Fibroblast of mammary gland (primary cell): ENCODE data around the gene RARG.
"Not testable (repeated sequence)": the region's sequence is repeated elsewhere in the genome, so short reads cannot be mapped to it uniquely, and the experiment has no call there.

ENCODE experiments used
- DNase-seq: peaks from one replicate; pipeline ENCODE4 v3.0.0-alpha.2; 2010; ENCODE audit warnings: low read depth
- H3K4me3 ChIP-seq: 2 replicates; pipeline ENCODE4 v1.5.1; 2011; ENCODE audit warnings: low read depth, mild to moderate bottlenecking, low read length, moderate library complexity; ENCODE audit not compliant: control insufficient read depth
- TF ChIP-seq, protein P1 (sequence below): conservative IDR thresholded peaks from 2 replicates; pipeline ENCODE4 v1.5.1; 2011; ENCODE audit warnings: low read depth, low read length, inconsistent platforms; ENCODE audit not compliant: control insufficient read depth, insufficient read depth

RARG gene

DNA sequence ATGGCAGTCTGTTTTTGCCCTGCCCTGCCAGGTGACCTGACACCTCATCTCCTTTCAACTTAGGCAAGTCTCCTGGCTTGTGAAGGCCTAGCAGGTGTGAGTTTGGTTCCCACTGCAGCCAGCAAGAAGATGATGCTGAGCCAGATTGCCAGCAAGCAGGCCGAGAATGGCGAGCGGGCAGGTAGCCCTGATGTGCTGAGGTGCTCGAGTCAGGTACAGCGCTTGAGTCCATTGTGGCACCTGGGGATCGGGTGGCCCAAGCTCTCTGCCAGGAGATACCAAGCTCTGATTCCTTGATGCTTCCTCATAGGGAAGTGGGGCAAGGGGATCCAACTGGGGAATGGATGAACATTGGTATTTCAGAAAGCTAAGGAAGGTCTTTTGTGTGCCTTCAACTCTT lies 47.2 kb downstream of the RARG start:
- DNase-seq = no peak
- TF ChIP-seq, protein P1, sequence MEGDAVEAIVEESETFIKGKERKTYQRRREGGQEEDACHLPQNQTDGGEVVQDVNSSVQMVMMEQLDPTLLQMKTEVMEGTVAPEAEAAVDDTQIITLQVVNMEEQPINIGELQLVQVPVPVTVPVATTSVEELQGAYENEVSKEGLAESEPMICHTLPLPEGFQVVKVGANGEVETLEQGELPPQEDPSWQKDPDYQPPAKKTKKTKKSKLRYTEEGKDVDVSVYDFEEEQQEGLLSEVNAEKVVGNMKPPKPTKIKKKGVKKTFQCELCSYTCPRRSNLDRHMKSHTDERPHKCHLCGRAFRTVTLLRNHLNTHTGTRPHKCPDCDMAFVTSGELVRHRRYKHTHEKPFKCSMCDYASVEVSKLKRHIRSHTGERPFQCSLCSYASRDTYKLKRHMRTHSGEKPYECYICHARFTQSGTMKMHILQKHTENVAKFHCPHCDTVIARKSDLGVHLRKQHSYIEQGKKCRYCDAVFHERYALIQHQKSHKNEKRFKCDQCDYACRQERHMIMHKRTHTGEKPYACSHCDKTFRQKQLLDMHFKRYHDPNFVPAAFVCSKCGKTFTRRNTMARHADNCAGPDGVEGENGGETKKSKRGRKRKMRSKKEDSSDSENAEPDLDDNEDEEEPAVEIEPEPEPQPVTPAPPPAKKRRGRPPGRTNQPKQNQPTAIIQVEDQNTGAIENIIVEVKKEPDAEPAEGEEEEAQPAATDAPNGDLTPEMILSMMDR = no peak
- H3K4me3 ChIP-seq = no peak overlapping the region

DNA sequence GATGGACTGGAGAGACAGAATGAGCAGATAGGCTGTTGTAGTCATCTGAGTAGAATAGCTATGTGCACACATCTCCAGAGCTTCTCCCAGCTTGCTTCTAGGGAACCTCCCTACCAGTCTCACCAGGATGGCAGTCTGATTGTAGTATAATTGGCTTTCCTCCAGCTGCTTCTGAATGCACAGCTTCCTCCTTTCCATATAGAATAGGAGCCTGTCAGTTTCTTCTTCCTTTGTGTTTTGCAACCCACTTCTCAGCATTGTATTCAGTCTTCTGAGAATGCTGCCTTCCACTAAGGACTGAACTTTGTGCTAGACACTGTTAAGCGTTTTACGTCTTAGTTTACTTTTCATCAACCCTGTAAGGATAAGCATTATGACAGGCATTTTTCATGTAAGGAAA lies 49.1 kb downstream of the RARG start:
- TF ChIP-seq, protein P1 = no peak
- DNase-seq = peak; percentile 9
- H3K4me3 ChIP-seq = no peak overlapping the region

DNA sequence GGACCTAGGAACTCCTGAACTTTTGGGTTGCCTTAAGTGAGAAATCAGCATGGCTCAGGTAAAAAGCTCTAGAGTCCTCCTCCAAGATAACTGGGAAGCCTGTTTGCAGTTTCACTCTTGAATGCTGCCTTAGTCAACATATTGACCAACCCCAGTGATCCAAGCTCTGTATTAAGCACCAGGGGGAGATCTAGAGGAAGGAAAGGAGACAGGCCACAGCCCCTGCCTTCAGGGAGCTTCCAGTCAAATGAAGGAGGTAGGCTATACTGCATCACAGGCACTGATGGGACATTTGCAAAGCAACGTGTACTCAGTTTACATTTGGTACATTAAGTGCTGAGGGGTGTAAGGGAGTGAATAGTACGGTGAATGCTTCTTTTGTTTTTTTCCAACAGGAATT lies 50.1 kb downstream of the RARG start:
- TF ChIP-seq, protein P1 = no peak
- DNase-seq = peak; percentile 11
- peak overlapping the region; percentile 69 for H3K4me3 ChIP-seq

DNA sequence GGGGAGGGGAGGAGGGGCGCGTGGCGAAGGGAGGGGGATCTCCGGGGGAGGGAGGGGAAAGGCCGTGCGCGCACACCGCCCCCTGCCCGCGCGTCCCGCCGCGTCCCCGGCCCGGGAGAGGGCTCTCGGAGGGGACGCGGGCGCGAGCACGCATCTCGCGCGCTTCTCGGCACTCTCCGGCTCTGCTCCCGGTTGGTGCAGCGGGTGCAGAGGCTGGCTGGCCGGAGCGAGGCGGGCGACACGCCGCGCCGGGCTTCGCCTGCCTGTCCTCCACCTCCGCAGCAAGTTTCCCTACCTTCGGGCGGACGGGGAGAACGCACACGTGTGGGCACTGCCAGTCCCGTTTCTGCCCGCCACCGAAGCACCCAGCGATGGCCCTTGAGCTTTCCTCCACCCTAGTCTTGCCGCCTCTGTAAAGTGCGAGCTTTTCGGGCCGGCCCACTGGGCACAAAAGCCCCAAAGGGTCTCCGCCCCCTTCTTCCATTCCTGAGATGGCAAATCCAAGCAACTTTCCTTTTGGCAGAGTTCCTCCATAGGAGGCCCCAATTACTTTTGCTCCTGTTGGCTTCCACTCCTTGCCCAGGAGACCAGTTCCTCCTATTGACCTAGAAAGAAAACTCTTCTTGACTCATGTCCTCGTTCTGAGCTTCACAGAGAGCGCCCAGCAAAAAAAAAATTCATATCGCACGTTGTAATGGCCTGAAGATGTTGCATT lies 50.9 kb downstream of the RARG start:
- TF ChIP-seq, protein P1 = no peak
- peak overlapping the region; percentile 69 for H3K4me3 ChIP-seq
- peak; percentile 68 for DNase-seq

DNA sequence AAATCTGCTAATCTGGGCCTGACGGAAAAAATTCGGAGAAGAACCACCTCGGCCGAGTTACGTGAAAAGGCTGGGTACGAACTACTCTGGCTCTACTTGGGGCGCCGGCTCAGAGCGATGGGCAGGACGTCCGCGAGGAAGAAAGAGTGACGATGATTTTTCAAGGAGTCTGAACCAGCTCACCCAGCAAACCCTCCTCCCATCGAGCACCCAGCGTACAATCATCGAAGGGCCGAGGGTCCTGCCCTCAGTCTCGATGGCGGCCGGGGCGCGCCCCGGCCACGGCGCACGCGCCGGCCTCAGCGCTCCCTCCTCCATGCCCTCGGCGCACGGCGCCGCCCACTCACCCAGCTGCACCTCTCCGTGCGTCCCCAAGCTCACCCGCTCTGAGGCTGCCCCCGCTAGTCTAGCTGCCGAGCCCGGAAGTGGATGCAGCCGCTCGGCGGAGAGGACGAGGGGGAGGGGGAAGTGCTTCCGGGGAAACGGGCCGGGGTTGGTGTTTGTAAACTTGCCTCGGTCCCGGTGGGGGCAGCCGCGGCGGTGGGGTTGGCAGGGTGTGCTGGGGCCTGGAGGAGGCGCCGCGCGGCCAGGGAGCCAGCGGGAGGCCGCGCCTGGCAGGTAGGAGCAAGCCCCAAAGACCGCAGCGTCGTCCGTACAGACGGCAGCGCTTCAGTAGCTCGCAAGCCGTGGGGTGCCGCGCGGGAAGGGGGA lies 51.6 kb downstream of the RARG start, which contains the start of the genes CSAD and ZNF740:
TSS of gene CSAD (minus strand) at position 706 of the 711 bp plus-strand sequence. CDS start 7,455 bp downstream, outside the sequence.
TSS of gene ZNF740 (plus strand) at position 503 of the 711 bp plus-strand sequence. CDS start 1,262 bp downstream, outside the sequence.
- peak within 1 kb of the TSS; percentile 69 for H3K4me3 ChIP-seq
- TF ChIP-seq, protein P1 = no peak
- DNase-seq = peak; percentile 96

DNA sequence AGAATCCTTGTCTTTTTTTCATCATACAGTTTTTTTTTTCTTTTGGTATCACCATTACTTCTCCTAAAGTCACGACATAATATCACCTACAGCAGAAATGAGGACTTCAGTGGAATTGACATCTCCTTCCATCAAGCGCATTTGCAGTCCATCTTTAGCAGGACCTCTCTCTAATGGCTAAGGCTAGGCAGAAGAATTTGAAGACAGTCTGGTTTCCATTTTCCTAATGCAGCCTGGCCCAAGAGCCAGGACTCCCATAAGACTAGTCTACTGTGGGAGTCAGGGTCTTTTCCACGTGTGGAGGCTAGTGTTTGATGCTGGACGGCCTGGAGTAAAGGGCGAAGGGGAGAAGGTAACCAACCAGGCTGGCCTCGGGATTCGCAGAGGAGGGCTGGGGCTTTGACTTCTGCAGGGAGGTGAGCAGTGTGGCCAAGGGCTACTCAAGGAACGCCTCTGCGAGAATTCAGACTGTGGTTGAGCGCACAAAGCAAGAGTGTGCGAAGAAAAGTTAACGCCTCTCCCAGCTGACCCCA lies 52.3 kb downstream of the RARG start:
- TF ChIP-seq, protein P1 = no peak
- no peak for DNase-seq
- H3K4me3 ChIP-seq = peak overlapping the region; percentile 69

DNA sequence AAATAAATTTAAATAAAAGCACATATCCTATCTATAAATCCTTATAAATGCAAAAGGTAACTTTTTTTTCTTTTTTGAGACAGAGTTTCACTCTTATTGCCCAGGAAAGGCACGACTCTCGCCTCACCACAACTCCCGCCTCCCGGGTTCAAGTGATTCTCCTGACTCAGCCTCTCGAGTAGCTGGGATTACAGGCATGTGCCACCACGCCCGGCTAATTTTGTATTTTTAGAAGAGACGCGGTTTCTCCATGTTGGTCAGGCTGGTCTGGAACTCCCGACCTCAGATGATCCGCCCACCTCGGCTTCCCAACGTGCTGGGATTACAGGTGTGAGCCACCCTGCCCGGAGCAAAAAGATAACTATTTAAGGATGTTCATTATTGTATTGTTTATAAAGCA lies 53.2 kb downstream of the RARG start:
- not testable (repeated sequence) for H3K4me3 ChIP-seq, DNase-seq

DNA sequence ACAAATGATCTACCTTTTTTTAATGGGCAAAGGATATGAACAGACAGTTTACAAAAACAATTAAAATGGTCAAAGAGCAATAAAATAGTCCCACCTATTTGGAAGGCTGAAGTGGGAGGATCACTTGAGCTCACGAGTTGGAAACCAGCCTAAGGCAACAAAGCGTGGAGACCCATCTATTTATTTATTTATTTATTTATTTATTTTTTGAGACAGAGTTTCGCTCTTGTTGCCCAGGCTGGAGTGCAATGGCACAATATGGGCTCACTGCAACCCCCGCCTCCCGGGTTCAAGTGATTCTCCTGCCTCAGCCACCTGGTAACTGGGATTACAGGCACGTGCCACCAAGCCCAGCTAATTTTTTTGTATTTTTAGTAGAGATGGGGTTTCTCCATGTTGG lies 54.6 kb downstream of the RARG start:
- H3K4me3 ChIP-seq, DNase-seq: not testable (repeated sequence)
